Measurements from ENCODE around the gene RMRP.

DNA sequence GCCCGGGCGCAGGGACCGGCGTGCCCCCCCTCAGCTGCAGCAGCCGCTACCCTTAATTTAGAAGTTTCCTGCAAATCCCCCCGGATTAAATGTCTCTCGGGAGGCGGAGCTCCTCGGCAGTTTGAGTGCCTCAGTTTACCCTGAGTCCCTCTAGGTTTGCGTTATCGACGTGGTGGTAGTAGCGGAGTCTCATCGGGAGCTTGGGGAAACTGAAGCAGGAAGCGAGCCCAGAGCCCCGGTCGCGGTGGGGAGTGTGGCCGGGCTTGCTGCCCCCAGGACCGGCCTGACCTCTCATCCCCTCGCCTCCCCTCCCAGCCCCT is 32.4 kb upstream of the RMRP start:
- TF ChIP-seq, protein P1, sequence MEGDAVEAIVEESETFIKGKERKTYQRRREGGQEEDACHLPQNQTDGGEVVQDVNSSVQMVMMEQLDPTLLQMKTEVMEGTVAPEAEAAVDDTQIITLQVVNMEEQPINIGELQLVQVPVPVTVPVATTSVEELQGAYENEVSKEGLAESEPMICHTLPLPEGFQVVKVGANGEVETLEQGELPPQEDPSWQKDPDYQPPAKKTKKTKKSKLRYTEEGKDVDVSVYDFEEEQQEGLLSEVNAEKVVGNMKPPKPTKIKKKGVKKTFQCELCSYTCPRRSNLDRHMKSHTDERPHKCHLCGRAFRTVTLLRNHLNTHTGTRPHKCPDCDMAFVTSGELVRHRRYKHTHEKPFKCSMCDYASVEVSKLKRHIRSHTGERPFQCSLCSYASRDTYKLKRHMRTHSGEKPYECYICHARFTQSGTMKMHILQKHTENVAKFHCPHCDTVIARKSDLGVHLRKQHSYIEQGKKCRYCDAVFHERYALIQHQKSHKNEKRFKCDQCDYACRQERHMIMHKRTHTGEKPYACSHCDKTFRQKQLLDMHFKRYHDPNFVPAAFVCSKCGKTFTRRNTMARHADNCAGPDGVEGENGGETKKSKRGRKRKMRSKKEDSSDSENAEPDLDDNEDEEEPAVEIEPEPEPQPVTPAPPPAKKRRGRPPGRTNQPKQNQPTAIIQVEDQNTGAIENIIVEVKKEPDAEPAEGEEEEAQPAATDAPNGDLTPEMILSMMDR (IDR thresholded peaks at IDR 0.05; ENCODE audit: insufficient read depth, low read length, poor library complexity, severe bottlenecking), result no peak
- TF ChIP-seq EZH2phosphoT487 (conservative IDR thresholded peaks at IDR 0.05; ENCODE audit: low read length), result no peak

All from SU-DHL-6 (cell line).